ENCODE results near the gene TRAPPC2L.

The TRAPPC2L gene

DNA sequence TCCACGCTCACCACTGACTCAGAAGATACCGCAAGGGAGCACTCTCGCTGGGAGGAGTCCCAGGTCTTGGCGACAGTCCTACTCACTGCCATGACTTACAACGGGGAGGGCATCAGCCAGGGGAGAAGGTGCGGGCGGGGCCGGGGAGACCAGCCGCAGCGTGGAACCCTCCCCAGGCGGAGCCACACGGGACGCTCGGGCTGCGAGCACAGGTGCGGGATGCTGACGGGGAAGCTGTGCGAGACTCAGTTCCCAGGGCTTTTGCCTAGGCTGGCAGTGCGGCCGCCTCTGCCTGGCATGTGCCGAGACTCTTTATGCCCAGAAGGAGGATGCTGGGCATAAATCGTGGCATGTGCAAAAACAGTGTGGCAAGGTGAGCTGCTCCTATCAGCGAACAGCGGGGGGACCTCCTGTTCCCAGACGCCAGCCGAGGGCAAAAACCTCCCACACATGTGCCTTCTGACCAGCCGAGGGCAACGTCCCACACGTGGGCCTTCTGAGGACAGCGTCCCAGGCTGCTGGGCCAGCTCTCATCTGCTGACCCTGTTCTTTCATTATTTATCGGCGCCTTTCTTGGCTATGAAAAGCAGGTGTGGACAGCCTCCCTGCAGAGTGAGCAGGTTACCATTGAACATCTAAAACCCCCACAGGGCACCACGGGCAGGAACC lies 6.3 kb upstream of the TRAPPC2L start:
- Histone ChIP-seq H3K4me3 (ENCODE audit: low read depth, low read length) (no peak overlapping the region), H3K36me3 (replicated peaks) (no peaks in the 10 kb centered on the region), H3K27me3 (replicated peaks) (no peaks in the 10 kb centered on the region), H3K27ac (no peak overlapping the region)
- TF ChIP-seq, protein P1, sequence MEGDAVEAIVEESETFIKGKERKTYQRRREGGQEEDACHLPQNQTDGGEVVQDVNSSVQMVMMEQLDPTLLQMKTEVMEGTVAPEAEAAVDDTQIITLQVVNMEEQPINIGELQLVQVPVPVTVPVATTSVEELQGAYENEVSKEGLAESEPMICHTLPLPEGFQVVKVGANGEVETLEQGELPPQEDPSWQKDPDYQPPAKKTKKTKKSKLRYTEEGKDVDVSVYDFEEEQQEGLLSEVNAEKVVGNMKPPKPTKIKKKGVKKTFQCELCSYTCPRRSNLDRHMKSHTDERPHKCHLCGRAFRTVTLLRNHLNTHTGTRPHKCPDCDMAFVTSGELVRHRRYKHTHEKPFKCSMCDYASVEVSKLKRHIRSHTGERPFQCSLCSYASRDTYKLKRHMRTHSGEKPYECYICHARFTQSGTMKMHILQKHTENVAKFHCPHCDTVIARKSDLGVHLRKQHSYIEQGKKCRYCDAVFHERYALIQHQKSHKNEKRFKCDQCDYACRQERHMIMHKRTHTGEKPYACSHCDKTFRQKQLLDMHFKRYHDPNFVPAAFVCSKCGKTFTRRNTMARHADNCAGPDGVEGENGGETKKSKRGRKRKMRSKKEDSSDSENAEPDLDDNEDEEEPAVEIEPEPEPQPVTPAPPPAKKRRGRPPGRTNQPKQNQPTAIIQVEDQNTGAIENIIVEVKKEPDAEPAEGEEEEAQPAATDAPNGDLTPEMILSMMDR (IDR thresholded peaks at IDR 0.05; ENCODE audit: low read depth, low read length, missing control alignments), result no peak
- in situ Hi-C loops (cut with HindIII; ENCODE audit: low pct_ligation_motif_present, low sequenced_read_pairs), result no loop called here
- no peak for DNase-seq

DNA sequence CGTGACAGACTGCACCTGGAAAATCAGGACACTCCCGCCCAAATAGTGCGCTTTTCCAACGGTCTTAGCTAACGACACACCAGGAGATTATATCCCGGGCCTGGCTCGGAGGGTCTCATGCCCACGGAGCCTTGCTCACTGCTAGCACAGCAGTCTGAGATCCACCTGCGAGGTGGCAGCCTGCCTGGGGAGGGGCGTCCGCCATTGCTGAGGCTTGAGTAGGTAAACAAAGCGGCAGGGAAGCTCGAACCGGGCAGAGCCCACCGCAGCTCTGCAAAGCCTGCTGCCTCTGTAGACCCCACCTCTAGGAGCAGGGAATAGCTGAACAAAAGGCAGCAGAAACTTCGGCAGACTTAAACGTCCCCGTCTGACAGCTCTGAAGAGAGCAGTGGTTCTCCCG lies 5.3 kb upstream of the TRAPPC2L start:
- Histone ChIP-seq H3K27ac (no peak overlapping the region), H3K36me3 (replicated peaks) (no peaks in the 10 kb centered on the region), H3K4me3 (ENCODE audit: low read depth, low read length) (no peak overlapping the region), H3K27me3 (replicated peaks) (no peaks in the 10 kb centered on the region)
- in situ Hi-C loops (cut with HindIII; ENCODE audit: low pct_ligation_motif_present, low sequenced_read_pairs), result no loop called here
- TF ChIP-seq, protein P1 (IDR thresholded peaks at IDR 0.05; ENCODE audit: low read depth, low read length, missing control alignments), result no peak
- no peak for DNase-seq

DNA sequence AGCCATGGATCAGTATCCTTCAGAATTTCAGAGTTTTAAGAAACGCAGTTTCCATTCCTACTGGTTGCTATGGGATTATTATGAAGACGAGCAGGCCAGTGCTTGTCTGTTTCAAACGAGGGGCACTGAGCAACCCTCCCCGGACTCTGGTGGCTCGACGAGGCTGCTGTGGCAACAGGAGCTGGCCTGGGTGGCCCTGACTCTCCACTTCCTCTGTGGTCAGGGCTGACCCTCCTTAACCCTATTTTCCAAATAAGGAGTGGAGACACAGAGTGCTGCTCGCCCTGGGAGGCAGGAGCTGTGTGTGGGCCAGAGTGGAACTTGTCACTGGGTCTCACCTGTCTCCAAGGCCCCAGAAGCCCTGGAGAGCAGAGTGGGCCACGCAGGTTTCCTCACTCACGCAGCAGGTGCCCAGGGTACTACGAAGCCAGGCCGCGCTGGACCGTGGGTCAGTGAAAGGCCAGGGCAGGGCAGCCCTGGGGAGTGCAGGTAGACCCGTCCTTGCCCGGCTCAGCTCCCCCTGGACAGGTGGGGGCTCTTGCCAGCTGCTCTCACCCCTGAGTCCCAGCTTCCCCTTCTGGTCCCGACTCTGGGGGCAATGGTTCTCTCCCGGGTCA lies 3.5 kb upstream of the TRAPPC2L start:
- TF ChIP-seq, protein P1 (IDR thresholded peaks at IDR 0.05; ENCODE audit: low read depth, low read length, missing control alignments), result no peak
- no peak overlapping the region for H3K4me3 ChIP-seq (ENCODE audit: low read depth, low read length)
- H3K27ac ChIP-seq, result no peak overlapping the region

DNA sequence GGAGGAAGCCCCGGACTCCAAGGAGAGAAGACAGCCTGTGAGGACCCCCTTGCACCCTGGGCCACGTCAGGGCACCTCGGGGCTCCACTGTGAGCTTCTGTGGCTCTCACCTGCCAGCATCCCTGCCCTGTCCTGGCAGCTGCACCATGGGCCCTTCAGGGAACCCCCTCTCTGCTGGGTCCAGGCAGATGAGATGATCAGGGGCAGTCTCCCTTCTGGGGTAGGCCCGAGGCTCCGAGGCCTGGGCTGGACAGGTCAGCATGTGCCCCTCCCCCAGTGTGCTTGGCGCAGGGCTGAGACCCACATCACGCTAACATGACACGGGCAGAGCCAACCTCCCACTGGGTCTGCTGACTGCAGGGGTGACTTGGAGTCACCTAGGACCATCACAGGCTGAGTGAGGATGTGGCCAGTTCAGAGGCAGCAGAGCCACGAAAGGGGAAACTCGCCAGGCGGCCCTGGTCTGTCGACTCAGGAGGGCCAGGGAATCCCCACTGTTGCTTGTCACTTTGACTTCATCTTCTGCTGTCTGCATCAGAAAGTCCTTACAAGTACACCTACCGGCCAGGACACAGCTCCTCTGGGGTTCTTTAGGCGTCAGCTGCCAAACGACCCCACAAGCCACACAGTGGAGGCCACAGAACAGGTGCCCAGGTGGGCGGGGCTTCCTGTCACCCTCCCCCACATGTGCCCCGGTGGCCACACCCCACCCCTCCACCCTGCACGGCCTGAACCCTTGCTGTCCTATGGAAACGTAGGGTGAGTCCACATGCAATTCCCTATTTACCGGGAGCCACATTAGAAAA lies 2.4 kb upstream of the TRAPPC2L start:
- H3K27me3 ChIP-seq (replicated peaks), result no peaks in the 10 kb centered on the region
- in situ Hi-C loops (cut with HindIII; ENCODE audit: low pct_ligation_motif_present, low sequenced_read_pairs), result no loop called here
- TF ChIP-seq, protein P1 (IDR thresholded peaks at IDR 0.05; ENCODE audit: low read depth, low read length, missing control alignments), result no peak
- no peak overlapping the region for H3K27ac ChIP-seq
- H3K4me3 ChIP-seq (ENCODE audit: low read depth, low read length), result no peak overlapping the region
- peaks cover 2% of the 10 kb centered on the region for H3K36me3 ChIP-seq (replicated peaks)
- no peak for DNase-seq

More for the DNA sequence above, 3.5 kb upstream of the TRAPPC2L start:
- no peaks in the 10 kb centered on the region for H3K36me3 ChIP-seq (replicated peaks)
- H3K27me3 ChIP-seq (replicated peaks), result no peaks in the 10 kb centered on the region
- in situ Hi-C loops (cut with HindIII; ENCODE audit: low pct_ligation_motif_present, low sequenced_read_pairs), result no loop called here
- no peak for DNase-seq

DNA sequence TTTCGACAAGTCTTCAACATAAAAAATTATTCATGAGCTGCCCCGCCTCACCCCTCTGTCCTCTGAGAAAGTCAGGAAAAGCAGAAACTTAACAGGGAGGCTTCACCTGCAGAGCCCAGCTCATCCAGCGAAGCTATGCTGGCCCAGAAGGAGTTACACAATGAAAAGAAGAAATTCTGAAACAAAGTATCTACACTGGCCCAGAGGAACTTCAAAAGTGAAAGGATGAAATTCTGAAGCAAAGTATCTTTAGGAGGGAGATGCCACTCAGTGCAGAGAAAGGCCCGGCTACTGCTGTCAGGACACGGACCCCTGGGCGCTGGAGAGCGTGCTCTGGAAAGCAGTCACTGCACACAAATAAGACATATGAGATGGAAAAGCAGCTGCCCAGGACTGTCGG lies 1.8 kb upstream of the TRAPPC2L start:
- no peak overlapping the region for H3K4me3 ChIP-seq (ENCODE audit: low read depth, low read length)
- DNase-seq, result no peak
- peaks cover 8% of the 10 kb centered on the region for H3K36me3 ChIP-seq (replicated peaks)
- TF ChIP-seq, protein P1 (IDR thresholded peaks at IDR 0.05; ENCODE audit: low read depth, low read length, missing control alignments), result no peak
- no peaks in the 10 kb centered on the region for H3K27me3 ChIP-seq (replicated peaks)
- no peak overlapping the region for H3K27ac ChIP-seq
- in situ Hi-C loops (cut with HindIII; ENCODE audit: low pct_ligation_motif_present, low sequenced_read_pairs), result no loop called here
